ENCODE data around the gene DYNC2H1. TPM values are rescaled to one million over a fixed set of nuclear protein-coding genes. Genes with fewer than 3 reads are reported as not detected.
A peak's percentile ranks its signal among the peaks of the same experiment; 100 is the strongest.

Gene DYNC2H1
- polyA plus RNA-seq, 1 donor (not counting 4 experiments of a cell fraction or from before 2014, with no cell fraction given), result 18.5 TPM

GRCh38 chr11:103202048-103202651 lies 92.9 kb downstream of the DYNC2H1 start:
- Histone ChIP-seq H3K36me3 (ENCODE audit: control insufficient read depth in 2 of 2, extremely low read depth in 1 of 2, insufficient read depth in 2 of 2, low read length in 2 of 2) (peaks cover 8 to 13% of the 10 kb centered on the region in 2 experiments), H3K4me3 (ENCODE audit: control insufficient read depth in 2 of 3, extremely low read depth in 1 of 3, insufficient read depth in 2 of 3, low read depth in 1 of 3, low read length in 3 of 3) (no peak overlapping the region), H3K79me2 (ENCODE audit: control insufficient read depth, insufficient read depth, low read length) (no peaks in the 10 kb centered on the region), H3K9me1 (ENCODE audit: control insufficient read depth, extremely low read depth, insufficient read depth, low read length) (no peaks in the 10 kb centered on the region), H3K27me3 (ENCODE audit: control insufficient read depth, extremely low read depth, insufficient read depth, low read length) (no peaks in the 10 kb centered on the region), H2AFZ (ENCODE audit: control insufficient read depth, low read length) (no peak overlapping the region), H4K20me1 (ENCODE audit: control insufficient read depth, extremely low read depth, insufficient read depth, low read length) (no peaks in the 10 kb centered on the region), H3K4me1 (ENCODE audit: control insufficient read depth, extremely low read depth, insufficient read depth, low read length) (no peaks in the 10 kb centered on the region), H3K4me2 (ENCODE audit: control insufficient read depth, extremely low read depth, insufficient read depth, low read depth, low read length) (no peak overlapping the region), H3K27ac (ENCODE audit: control insufficient read depth, insufficient read depth, low read length) (no peak overlapping the region), H3K9me3 (ENCODE audit: control insufficient read depth, low read depth, low read length) (no peaks in the 10 kb centered on the region), H3K9ac (ENCODE audit: control insufficient read depth, extremely low read depth, insufficient read depth, low read length) (no peak overlapping the region)
- DNase-seq (ENCODE audit: low read depth, low spot score) (no peak), FAIRE-seq (no peak)
- dilution Hi-C loops (cut with MboI; ENCODE audit: extremely low pct_ligation_motif_present, low sequenced_read_pairs), result no loop called here
- TF ChIP-seq EZH2 (IDR thresholded peaks at IDR 0.05; ENCODE audit: low read length) (no peak), CTCF (optimal IDR thresholded peaks at IDR 0.05 in 1 of 3, IDR thresholded peaks at IDR 0.05 in 1 of 3, conservative IDR thresholded peaks at IDR 0.05 in 1 of 3; ENCODE audit: extremely low read depth in 1 of 3, insufficient read depth in 2 of 3, low read length in 3 of 3) (peak in 2 of 3 experiments; percentile 45 to 47)

- no peak overlapping the region for H3K9ac ChIP-seq (ENCODE audit: control insufficient read depth, extremely low read depth, insufficient read depth, low read length)
- DNase-seq (ENCODE audit: low read depth, low spot score), result no peak
- H3K79me2 ChIP-seq (ENCODE audit: control insufficient read depth, insufficient read depth, low read length), result no peaks in the 10 kb centered on the region
- H3K36me3 ChIP-seq (ENCODE audit: control insufficient read depth in 2 of 2, extremely low read depth in 1 of 2, insufficient read depth in 2 of 2, low read length in 2 of 2), result peaks cover 0 to 8% of the 10 kb centered on the region in 2 experiments
- TF ChIP-seq EZH2 (IDR thresholded peaks at IDR 0.05; ENCODE audit: low read length), result no peak
- no peak for TF ChIP-seq CTCF (optimal IDR thresholded peaks at IDR 0.05 in 1 of 3, IDR thresholded peaks at IDR 0.05 in 1 of 3, conservative IDR thresholded peaks at IDR 0.05 in 1 of 3; ENCODE audit: extremely low read depth in 1 of 3, insufficient read depth in 2 of 3, low read length in 3 of 3)
- H3K27ac ChIP-seq (ENCODE audit: control insufficient read depth, insufficient read depth, low read length), result no peak overlapping the region
- FAIRE-seq, result no peak
- H3K4me1 ChIP-seq (ENCODE audit: control insufficient read depth, extremely low read depth, insufficient read depth, low read length), result no peaks in the 10 kb centered on the region
- no peak overlapping the region for H3K4me2 ChIP-seq (ENCODE audit: control insufficient read depth, extremely low read depth, insufficient read depth, low read depth, low read length)
- dilution Hi-C loops (cut with MboI; ENCODE audit: extremely low pct_ligation_motif_present, low sequenced_read_pairs), result no loop called here
- H3K4me3 ChIP-seq (ENCODE audit: control insufficient read depth in 2 of 3, extremely low read depth in 1 of 3, insufficient read depth in 2 of 3, low read depth in 1 of 3, low read length in 3 of 3), result no peak overlapping the region
- no peaks in the 10 kb centered on the region for H3K9me1 ChIP-seq (ENCODE audit: control insufficient read depth, extremely low read depth, insufficient read depth, low read length)
- no peaks in the 10 kb centered on the region for H3K9me3 ChIP-seq (ENCODE audit: control insufficient read depth, low read depth, low read length)
- no peaks in the 10 kb centered on the region for H3K27me3 ChIP-seq (ENCODE audit: control insufficient read depth, extremely low read depth, insufficient read depth, low read length)
- H2AFZ ChIP-seq (ENCODE audit: control insufficient read depth, low read length), result no peak overlapping the region
- H4K20me1 ChIP-seq (ENCODE audit: control insufficient read depth, extremely low read depth, insufficient read depth, low read length), result no peaks in the 10 kb centered on the region
Observed at GRCh38 chr11:103210543-103210942, 101.3 kb downstream of the DYNC2H1 start.
